Epithelial cell of alveolus of lung (primary cell): Measurements from ENCODE around the gene KCNJ6. TPM values are rescaled to one million over a fixed set of nuclear protein-coding genes. Genes with fewer than 3 reads are reported as not detected.

Source experiments
- total RNA-seq: library from RNA; depleted of rRNA; stranded (reverse); fragments of >200 nt; gene quantifications from 2 replicates; pipeline ENCODE4 v1.2.1, GENCODE V29; 2015

The KCNJ6 gene, protein sequence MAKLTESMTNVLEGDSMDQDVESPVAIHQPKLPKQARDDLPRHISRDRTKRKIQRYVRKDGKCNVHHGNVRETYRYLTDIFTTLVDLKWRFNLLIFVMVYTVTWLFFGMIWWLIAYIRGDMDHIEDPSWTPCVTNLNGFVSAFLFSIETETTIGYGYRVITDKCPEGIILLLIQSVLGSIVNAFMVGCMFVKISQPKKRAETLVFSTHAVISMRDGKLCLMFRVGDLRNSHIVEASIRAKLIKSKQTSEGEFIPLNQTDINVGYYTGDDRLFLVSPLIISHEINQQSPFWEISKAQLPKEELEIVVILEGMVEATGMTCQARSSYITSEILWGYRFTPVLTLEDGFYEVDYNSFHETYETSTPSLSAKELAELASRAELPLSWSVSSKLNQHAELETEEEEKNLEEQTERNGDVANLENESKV
- under 0.01 and 0.13 TPM in 2 replicates for total RNA-seq

DNA sequence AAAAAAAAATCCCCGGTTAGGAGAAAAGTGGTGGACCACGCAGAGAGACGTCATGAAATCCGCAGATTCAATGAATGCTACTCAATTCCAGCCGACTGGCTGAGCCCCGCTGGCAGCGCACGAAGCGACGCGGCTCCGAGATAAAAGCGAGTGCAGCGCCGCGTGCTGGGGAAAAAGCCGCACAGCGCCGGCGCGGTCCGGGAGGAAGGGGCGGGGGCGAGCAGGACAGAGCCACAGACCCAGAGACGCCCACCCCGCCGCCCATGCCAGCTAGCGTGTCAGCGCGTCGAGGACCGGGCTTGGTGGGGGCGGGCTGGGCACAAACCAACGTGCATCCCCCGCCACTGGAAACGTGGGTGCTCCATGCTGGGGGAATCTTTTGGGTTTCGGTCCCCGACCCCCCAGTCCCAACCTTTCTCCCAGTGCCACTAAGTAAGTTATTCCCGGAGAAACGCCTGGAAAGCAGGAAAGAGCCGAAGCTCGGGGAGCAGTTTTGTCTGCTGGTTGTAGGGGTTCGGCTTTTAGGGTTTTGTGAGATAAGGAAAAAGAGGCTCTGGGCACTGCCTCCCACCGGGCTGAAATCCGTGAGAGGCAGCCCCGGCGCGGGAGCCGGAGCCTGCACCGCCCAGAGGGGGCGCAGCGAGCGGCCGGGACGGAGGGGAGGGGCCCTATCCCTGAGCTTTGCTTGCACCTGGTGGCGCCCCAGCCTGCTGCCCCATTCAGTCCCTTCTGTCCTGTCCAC, at the start of gene KCNJ6:
Gene KCNJ6 (minus strand): TSS at position 148 of the 742 bp plus-strand sequence. CDS start 75,775 bp downstream, outside the sequence.

